Measurements from ENCODE around the gene FYB2.

GRCh38 chr1:56836359-56836758, 17.2 kb upstream of the FYB2 start:
- TF ChIP-seq, protein P1, sequence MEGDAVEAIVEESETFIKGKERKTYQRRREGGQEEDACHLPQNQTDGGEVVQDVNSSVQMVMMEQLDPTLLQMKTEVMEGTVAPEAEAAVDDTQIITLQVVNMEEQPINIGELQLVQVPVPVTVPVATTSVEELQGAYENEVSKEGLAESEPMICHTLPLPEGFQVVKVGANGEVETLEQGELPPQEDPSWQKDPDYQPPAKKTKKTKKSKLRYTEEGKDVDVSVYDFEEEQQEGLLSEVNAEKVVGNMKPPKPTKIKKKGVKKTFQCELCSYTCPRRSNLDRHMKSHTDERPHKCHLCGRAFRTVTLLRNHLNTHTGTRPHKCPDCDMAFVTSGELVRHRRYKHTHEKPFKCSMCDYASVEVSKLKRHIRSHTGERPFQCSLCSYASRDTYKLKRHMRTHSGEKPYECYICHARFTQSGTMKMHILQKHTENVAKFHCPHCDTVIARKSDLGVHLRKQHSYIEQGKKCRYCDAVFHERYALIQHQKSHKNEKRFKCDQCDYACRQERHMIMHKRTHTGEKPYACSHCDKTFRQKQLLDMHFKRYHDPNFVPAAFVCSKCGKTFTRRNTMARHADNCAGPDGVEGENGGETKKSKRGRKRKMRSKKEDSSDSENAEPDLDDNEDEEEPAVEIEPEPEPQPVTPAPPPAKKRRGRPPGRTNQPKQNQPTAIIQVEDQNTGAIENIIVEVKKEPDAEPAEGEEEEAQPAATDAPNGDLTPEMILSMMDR (IDR thresholded peaks at IDR 0.05), result no peak
- no peak for TF ChIP-seq POLR2A (IDR thresholded peaks at IDR 0.05)
